HEK293 (cell line): Measurements from ENCODE around the gene BZW2.

ENCODE experiments used
- FEZF1 ChIP-seq: fragments of 450-650 bp; formaldehyde crosslinking; IDR thresholded peaks from 2 replicates; pipeline ENCODE4 v1.5.1; 2016; ENCODE audit warnings: missing biosample characterization, missing genetic modification characterization
- INSM2 ChIP-seq: fragments of 450-650 bp; formaldehyde crosslinking; IDR thresholded peaks from 2 replicates; pipeline ENCODE4 v1.5.1; 2016; ENCODE audit warnings: missing biosample characterization, missing genetic modification characterization
- MEIS1 ChIP-seq: sonication (generic); formaldehyde crosslinking; IDR thresholded peaks from 2 replicates; pipeline ENCODE4 v1.8.1; 2022; ENCODE audit warnings: missing genetic modification reagents, mild to moderate bottlenecking, borderline replicate concordance
- OSR2 ChIP-seq: fragments of 450-650 bp; formaldehyde crosslinking; IDR thresholded peaks from 2 replicates; pipeline ENCODE4 v1.5.1; 2016; ENCODE audit warnings: missing biosample characterization, missing genetic modification characterization
- PATZ1 ChIP-seq: fragments of 450-650 bp; formaldehyde crosslinking; IDR thresholded peaks from 2 replicates; pipeline ENCODE4 v1.5.1; 2016; ENCODE audit warnings: missing biosample characterization, missing genetic modification characterization
- PRDM10 ChIP-seq: fragments of 450-650 bp; formaldehyde crosslinking; IDR thresholded peaks from 2 replicates; pipeline ENCODE4 v1.5.1; 2016; ENCODE audit warnings: missing biosample characterization, missing genetic modification characterization
- RBAK ChIP-seq: fragments of 450-650 bp; formaldehyde crosslinking; IDR thresholded peaks from 2 replicates; pipeline ENCODE4 v1.5.1; 2016; ENCODE audit warnings: missing biosample characterization, missing genetic modification characterization
- REPIN1 ChIP-seq: fragments of 450-650 bp; formaldehyde crosslinking; IDR thresholded peaks from 2 replicates; pipeline ENCODE4 v1.5.1; 2017; ENCODE audit warnings: missing biosample characterization, missing genetic modification characterization, low read depth
- SP7 ChIP-seq: fragments of 450-650 bp; formaldehyde crosslinking; IDR thresholded peaks from 2 replicates; pipeline ENCODE4 v1.5.1; 2016; ENCODE audit warnings: missing biosample characterization, missing genetic modification characterization
- TCF7L2 ChIP-seq: IDR thresholded peaks from 2 replicates; pipeline ENCODE4 v1.6.1; 2011; ENCODE audit warnings: low read depth, mild to moderate bottlenecking, inconsistent platforms, low read length, moderate library complexity, borderline replicate concordance
- ZBTB48 ChIP-seq: fragments of 450-650 bp; formaldehyde crosslinking; IDR thresholded peaks from 2 replicates; pipeline ENCODE4 v1.5.1; 2016; ENCODE audit warnings: missing biosample characterization, missing genetic modification characterization
- ZBTB8A ChIP-seq: fragments of 450-650 bp; formaldehyde crosslinking; IDR thresholded peaks from 2 replicates; pipeline ENCODE4 v1.5.1; 2016; ENCODE audit warnings: missing biosample characterization, missing genetic modification characterization
- ZNF112 ChIP-seq: fragments of 450-650 bp; formaldehyde crosslinking; IDR thresholded peaks from 2 replicates; pipeline ENCODE4 v1.5.0; 2017; ENCODE audit warnings: missing biosample characterization, missing genetic modification characterization
- ZNF114 ChIP-seq: fragments of 450-650 bp; formaldehyde crosslinking; IDR thresholded peaks from 2 replicates; pipeline ENCODE4 v1.5.0; 2017; ENCODE audit warnings: missing biosample characterization, missing genetic modification characterization
- ZNF146 ChIP-seq: fragments of 450-650 bp; formaldehyde crosslinking; IDR thresholded peaks from 2 replicates; pipeline ENCODE4 v1.5.1; 2016; ENCODE audit warnings: missing biosample characterization, missing genetic modification characterization
- ZNF155 ChIP-seq: fragments of 450-650 bp; formaldehyde crosslinking; IDR thresholded peaks from 2 replicates; pipeline ENCODE4 v1.5.1; 2016; ENCODE audit warnings: missing biosample characterization, missing genetic modification characterization
- ZNF175 ChIP-seq: fragments of 450-650 bp; formaldehyde crosslinking; IDR thresholded peaks from 2 replicates; pipeline ENCODE4 v1.5.1; 2016; ENCODE audit warnings: missing biosample characterization, missing genetic modification characterization
- ZNF19 ChIP-seq: fragments of 450-650 bp; formaldehyde crosslinking; IDR thresholded peaks from 2 replicates; pipeline ENCODE4; 2016; ENCODE audit warnings: missing biosample characterization, missing genetic modification characterization, low read depth
- ZNF2 ChIP-seq: fragments of 450-650 bp; formaldehyde crosslinking; IDR thresholded peaks from 2 replicates; pipeline ENCODE4 v1.5.1; 2016; ENCODE audit warnings: missing biosample characterization, missing genetic modification characterization
- ZNF239 ChIP-seq: fragments of 450-650 bp; formaldehyde crosslinking; IDR thresholded peaks from 2 replicates; pipeline ENCODE4 v1.5.1; 2016; ENCODE audit warnings: missing biosample characterization, missing genetic modification characterization
- ZNF266 ChIP-seq: fragments of 450-650 bp; formaldehyde crosslinking; IDR thresholded peaks from 2 replicates; pipeline ENCODE4 v1.5.1; 2016; ENCODE audit warnings: missing biosample characterization, missing genetic modification characterization, low read depth
- ZNF292 ChIP-seq: fragments of 450-650 bp; formaldehyde crosslinking; IDR thresholded peaks from 2 replicates; pipeline ENCODE4 v1.5.1; 2016; ENCODE audit warnings: low read depth, missing biosample characterization, missing genetic modification characterization, borderline replicate concordance
- ZNF529 ChIP-seq: fragments of 450-650 bp; formaldehyde crosslinking; IDR thresholded peaks from 2 replicates; pipeline ENCODE4 v1.5.1; 2017; ENCODE audit warnings: missing genetic modification characterization, missing biosample characterization; ENCODE audit not compliant: insufficient replicate concordance
- ZNF530 ChIP-seq: fragments of 450-650 bp; formaldehyde crosslinking; IDR thresholded peaks from 2 replicates; pipeline ENCODE4 v1.5.1; 2016; ENCODE audit warnings: low read depth, missing biosample characterization, missing genetic modification characterization
- ZNF544 ChIP-seq: fragments of 450-650 bp; formaldehyde crosslinking; IDR thresholded peaks from 2 replicates; pipeline ENCODE4 v1.5.0; 2017; ENCODE audit warnings: missing biosample characterization, missing genetic modification characterization
- ZNF596 ChIP-seq: fragments of 450-650 bp; IDR thresholded peaks from 2 replicates; pipeline ENCODE4 v1.5.0; 2018; ENCODE audit warnings: missing biosample characterization, mild to moderate bottlenecking, missing genetic modification characterization, moderate library complexity
- ZNF677 ChIP-seq: fragments of 450-650 bp; IDR thresholded peaks from 2 replicates; pipeline ENCODE4 v1.5.0; 2018; ENCODE audit warnings: missing biosample characterization, mild to moderate bottlenecking, missing genetic modification characterization, moderate library complexity
- ZNF707 ChIP-seq: fragments of 450-650 bp; formaldehyde crosslinking; IDR thresholded peaks from 2 replicates; pipeline ENCODE4 v1.5.1; 2016; ENCODE audit warnings: missing biosample characterization, missing genetic modification characterization
- ZNF747 ChIP-seq: fragments of 450-650 bp; formaldehyde crosslinking; IDR thresholded peaks from 2 replicates; pipeline ENCODE4 v1.5.1; 2016; ENCODE audit warnings: missing biosample characterization, missing genetic modification characterization
- ZNF76 ChIP-seq: fragments of 450-650 bp; formaldehyde crosslinking; IDR thresholded peaks from 2 replicates; pipeline ENCODE4; 2016; ENCODE audit warnings: low read depth, missing biosample characterization, missing genetic modification characterization, borderline replicate concordance
- ZNF792 ChIP-seq: fragments of 450-650 bp; formaldehyde crosslinking; IDR thresholded peaks from 2 replicates; pipeline ENCODE4 v1.5.1; 2016; ENCODE audit warnings: missing biosample characterization, missing genetic modification characterization
- ZNF837 ChIP-seq: fragments of 450-650 bp; formaldehyde crosslinking; IDR thresholded peaks from 2 replicates; pipeline ENCODE4 v1.5.1; 2016; ENCODE audit warnings: missing biosample characterization, missing genetic modification characterization
- TF ChIP-seq, protein P1 (sequence below): fragments of 450-650 bp; formaldehyde crosslinking; IDR thresholded peaks from 2 replicates; pipeline ENCODE4 v1.5.1; 2016; ENCODE audit warnings: missing biosample characterization, missing genetic modification characterization

Gene BZW2

GRCh38 chr7:16645593-16646471 lies at the start of gene BZW2, which contains the start of gene ANKMY2 (continued):
- TF ChIP-seq INSM2 (tag by site-specific recombination) (no peak), ZNF266 (no peak), ZNF837 (no peak), ZNF2 (tag by site-specific recombination) (peak; percentile 84; the same call in 1 of the 2 replicates), ZNF707 (no peak), ZNF146 (tag by site-specific recombination) (no peak), PATZ1 (peak; percentile 70), ZNF292 (no peak), ZNF544 (no peak), OSR2 (tag by site-specific recombination) (peak; percentile 21; the same call in 1 of the 2 replicates), ZNF155 (tag by site-specific recombination) (no peak), SP7 (tag by site-specific recombination) (peak; percentile 59), ZNF19 (no peak), ZBTB48 (tag by site-specific recombination) (0 out of 2 replicates have a peak, but pooled peaks have one; percentile 24), PRDM10 (tag by site-specific recombination) (peak; percentile 100), FEZF1 (tag by site-specific recombination) (no peak), RBAK (tag by site-specific recombination) (no peak), REPIN1 (tag by site-specific recombination) (no peak), ZNF792 (tag by site-specific recombination) (no peak), ZNF530 (tag by site-specific recombination) (no peak), ZNF76 (no peak; the same call in 1 of the 2 replicates), ZBTB8A (peak; percentile 96), ZNF175 (tag by site-specific recombination) (no peak), TCF7L2 (no peak), ZNF596 (no peak), ZNF747 (tag by site-specific recombination) (no peak), ZNF677 (tag by site-specific recombination) (no peak), ZNF112 (tag by site-specific recombination) (no peak), ZNF529 (tag by site-specific recombination) (no peak), ZNF239 (tag by site-specific recombination) (no peak), ZNF114 (no peak), MEIS1 (CRISPR knock-in tag) (no peak)
- TF ChIP-seq, protein P1, sequence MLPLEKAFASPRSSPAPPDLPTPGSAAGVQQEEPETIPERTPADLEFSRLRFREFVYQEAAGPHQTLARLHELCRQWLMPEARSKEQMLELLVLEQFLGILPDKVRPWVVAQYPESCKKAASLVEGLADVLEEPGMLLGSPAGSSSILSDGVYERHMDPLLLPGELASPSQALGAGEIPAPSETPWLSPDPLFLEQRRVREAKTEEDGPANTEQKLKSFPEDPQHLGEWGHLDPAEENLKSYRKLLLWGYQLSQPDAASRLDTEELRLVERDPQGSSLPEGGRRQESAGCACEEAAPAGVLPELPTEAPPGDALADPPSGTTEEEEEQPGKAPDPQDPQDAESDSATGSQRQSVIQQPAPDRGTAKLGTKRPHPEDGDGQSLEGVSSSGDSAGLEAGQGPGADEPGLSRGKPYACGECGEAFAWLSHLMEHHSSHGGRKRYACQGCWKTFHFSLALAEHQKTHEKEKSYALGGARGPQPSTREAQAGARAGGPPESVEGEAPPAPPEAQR (tag by site-specific recombination) = no peak
